Activated CD8-positive, alpha-beta memory T cell treated with anti-CD3 and anti-CD28 coated beads for 4 hours (primary cell): ENCODE measurements around the gene SRSF2.
"Not testable (repeated sequence)": the region's sequence is repeated elsewhere in the genome, so short reads cannot be mapped to it uniquely, and the experiment has no call there.

ENCODE experiments used
- DNase-seq, 2 donors: peaks; one replicate each; pipeline ENCODE4 v3.0.0-alpha.2; 2020; ENCODE audit warnings: low read depth in 2 of 2

SRSF2 gene

GRCh38 chr17:76700617-76701470, 36.3 kb downstream of the SRSF2 start:
- no peak for DNase-seq

DNA sequence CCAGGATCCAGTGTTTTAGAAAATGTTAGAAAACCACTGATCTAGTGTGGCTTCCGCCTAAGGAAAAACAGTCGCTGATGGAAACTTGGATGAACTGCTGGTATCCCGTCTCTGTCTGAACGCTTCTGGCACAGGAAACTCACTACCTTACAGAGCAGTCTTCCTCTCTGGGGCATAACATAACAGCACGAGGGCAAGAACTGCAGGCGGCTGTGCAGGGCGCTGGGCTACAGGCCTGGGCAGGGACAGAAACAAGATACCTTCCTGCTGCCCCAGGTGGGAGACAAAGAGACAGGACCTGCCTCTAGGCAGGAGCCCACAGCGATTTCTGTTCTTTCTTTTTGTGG, 36.9 kb downstream of the SRSF2 start:
- no peak for DNase-seq

- not testable (repeated sequence) for DNase-seq
Observed at GRCh38 chr17:76698466-76698977, 38.6 kb downstream of the SRSF2 start.

GRCh38 chr17:76697702-76698465, 39.2 kb downstream of the SRSF2 start:
- no peak for DNase-seq

DNA sequence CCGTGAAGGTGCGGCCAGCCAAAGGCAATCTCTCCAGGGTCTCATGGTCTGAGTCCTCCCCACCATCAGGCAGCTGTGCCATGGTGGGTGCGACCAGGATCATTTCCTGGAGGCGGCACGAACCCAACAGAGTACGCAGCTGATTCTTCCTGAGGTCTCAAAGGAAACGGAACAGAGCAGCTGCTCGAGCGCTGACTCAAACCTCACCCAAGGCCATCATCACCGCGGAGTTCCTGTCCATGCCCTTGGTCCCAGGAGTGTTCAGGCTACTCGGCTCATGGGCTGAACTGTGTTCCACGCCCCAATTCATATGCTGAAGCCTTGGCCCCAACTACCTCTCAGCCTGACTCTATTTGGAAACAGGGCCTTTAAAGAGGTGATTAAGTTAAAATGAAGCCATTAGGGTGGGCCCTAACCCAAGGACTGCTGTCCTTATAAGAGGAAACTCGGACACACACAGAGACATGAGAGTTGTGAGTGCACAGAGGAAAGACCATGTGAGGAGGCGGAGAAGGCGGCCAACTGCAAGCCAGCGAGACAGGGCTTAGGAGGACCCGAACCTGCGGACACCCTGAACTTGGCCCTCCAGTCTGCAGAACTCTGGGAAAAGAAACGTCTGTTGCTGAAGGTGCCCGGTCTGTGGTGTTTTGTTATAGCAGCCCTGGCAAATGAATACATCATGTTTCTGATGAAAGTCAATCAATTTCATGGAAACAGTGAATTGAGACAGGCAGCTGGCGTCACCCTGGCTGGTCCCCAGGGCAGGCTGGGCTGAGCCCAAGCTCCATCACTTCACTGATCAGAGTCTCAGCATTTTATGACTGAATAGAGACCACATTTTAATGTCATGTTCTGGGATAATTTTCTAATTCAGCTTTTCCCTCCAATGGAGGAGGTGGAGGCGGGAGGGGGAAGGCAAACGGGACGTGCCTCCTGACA, 40.1 kb downstream of the SRSF2 start:
- no peak for DNase-seq

DNA sequence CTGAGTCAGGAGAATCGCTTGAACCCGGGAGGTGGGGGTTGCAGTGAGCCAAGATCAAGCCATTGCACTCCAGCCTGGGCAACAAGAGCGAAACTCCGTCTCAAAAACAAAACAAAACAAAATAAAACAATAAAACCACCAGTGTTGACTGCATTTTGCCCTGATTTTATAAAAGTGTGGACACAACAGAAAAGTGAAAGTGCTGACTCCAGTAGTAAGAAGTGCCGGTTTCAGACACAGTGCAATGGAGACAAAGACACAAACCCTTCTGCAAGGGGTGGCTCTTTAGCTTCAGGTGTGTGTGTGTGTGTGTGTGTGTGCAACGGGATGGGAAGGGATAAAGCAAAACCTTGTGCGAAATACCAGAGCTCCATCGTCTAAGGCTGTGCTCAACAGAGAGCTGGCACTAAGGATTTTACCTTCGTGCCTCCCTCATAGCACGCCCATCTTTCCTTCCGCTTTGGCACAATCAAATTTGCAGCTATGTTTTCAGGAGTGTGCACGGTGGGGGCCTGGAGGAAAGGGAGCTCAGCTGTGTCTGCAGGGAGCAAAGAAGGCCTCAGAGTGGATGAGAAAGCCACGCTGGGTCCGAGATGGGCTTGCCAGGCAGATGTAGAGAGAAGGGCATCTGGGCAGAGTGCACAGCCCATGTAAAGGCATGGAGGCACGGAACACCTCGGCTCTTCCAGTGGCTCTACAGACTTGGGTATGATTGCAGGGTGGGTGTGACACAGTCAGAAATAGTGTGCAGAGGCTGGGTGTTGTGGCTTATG, 41.9 kb downstream of the SRSF2 start:
- no peak for DNase-seq

DNA sequence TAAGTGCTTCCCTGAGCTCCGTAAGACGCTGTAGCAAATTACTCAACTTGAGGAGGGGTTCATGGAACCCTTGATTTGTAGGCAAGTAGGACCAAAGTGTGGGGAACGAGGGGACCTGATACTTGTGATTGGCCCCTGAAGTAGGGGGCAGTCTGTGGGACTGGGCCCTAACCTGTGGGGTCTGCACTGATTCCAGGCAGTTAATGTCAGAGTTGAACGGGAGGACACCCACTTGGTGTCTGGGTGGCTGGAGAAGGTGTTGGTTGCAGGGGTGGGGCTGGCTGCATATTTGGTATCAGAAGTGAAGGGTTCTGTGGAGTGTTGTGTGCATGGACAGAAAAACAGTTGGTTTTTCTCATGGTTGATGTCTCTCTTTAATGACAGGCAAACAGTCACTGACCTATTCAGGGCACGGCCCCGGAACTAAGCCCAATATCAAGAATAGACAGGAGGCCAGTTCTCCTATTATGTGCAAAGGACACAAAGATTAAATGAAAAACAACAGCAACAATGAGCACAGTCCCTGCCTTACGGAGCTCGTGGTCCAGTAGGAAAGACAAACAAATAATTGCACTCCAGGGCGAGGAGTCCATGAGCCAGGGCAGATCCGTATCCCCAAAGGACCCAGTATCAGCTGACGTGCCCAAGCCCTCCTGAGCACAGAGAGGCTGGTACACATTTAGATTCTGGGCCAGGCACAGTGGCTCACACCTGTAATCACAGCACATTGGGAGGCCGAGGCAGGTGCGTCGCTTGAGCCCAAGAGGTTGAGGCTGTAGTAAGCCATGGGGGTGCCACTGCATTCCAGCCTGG, 45.5 kb downstream of the SRSF2 start:
- no peak for DNase-seq

DNA sequence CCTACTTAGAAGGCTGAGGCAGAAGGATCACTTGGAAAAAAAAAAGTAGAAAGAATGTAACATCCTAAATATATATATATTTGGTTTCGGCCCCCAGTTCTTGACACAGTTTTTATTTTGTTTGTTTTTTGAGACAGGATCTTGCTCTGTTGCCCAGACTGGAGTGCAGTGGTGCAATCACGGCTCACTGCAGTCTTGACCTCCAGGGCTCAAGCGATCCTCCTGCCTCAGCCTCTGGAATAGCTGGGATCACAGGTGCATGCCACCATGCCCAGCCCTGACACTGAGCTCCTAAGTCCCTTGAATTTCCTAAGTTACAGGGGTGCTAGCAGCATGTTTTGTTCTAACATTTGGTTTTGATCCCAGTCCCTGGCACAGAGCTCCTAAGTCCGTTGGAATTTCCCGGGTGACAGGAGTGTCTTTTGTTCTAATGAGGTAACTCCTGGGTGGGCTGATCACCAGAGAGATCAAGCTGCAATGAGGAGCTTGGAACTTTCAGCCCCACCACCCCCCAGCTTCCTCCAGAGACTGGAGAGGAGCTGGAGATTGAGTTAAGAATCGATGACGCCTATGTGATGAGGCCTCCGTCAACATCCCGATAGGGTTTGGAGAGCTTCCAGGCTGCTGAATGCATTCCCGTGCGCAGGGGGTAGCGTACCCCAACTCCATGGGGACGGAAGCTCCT, 46.4 kb downstream of the SRSF2 start:
- no peak for DNase-seq

GRCh38 chr17:76689859-76690258, 47.3 kb downstream of the SRSF2 start:
- no peak for DNase-seq

GRCh38 chr17:76688165-76688622, 48.9 kb downstream of the SRSF2 start:
- DNase-seq: no peak

DNA sequence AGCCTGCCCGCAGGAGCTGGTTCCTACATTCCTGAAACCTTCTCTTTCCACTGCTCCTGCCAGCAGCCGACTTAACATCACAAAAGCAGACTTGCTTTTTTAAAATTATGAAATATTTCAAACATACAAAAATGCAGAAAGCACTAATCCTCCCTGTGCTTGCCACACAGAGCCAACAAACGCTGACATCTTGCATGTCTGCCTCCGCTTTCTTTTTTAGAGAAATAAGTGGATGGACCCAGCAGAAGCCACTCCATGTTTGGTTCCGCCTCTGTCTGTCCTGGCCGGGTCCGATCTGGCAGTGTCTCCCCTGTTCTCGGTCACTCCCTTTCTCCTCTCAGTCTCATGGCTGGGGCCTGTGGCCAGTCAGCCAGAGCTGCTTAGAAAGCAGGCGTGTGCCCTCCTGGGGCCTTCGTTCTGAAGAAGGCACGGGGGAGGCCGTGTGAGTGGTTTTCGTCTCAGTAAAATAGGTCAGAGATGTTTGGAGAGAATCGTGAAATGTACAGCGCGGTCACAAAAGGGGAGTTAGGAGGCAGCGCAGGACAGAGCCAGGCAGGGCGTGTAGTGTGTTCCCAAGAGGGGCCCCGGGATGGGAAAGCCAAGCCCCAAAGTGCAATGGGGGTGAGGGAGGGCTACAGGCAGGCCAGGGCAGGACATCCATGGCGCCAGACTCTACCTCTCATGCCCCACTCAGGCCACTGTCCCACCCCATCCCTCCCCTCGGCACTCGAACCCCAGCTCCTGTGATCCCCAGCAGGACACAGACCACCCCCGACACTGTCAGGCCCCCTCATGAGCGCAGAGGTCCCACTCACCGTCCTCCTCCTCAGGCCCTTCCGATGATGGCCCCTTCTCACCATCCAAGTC, 49.6 kb downstream of the SRSF2 start:
- no peak for DNase-seq

GRCh38 chr17:76686538-76687297, 50.4 kb downstream of the SRSF2 start:
- no peak for DNase-seq

DNA sequence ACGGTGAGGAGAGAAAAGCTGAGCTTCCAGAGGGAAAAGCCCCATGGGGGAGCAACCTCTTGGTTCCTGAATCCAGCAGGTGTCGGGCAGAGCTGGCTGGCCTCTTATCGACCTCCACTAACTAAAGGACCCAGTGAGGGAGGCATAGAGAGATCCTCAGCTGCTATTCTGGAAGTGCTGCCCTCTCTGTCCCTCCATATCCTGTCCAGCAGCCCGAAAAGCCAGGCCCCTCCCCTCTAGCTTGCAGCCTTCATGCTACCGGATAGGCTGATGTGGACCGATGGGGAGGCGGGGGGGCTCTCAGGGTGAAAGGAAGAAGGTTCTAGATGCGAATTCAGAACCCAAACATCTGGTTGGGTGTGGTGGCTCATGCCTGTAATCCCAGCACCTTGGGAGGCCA, 51.3 kb downstream of the SRSF2 start:
- no peak for DNase-seq

DNA sequence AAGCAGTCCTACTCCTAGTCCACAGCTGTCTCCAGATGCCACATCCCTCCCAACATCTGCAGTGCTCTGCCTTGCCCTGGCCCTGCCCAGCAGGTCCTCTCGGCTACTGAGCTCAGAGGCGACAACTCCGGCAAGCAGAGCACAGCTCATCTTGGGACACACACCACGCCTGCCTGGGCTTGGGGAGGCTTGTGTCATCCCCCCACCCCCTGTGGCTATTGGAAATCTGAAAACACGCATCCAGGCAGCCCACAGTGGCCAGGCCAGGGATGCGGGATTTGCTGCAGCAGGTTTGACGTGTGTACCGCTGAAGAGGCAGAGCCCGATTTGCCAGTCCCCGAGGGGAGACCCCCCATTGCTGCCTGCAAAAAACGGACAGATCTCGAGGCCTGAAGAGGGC, 51.8 kb downstream of the SRSF2 start:
- DNase-seq: no peak

DNA sequence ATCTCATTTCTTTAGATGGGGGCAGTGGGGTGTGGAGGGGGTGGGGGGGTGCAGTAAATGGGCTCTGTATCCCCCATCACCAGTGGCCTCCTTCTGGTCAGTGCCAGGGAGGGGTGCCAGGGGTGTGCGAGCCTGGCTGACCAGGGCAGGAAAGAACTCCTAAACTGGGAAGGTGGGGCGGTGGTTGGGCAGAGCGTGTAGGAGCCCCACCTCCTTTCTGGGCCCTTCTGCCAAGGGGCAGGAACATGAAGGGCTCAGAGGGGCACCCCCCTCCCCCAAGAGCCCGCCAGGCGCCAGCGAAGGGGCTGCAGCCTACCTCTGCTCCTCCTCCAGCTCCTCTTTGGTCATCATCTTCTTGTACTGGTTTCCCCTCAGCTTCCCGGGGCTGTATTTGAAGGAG, 52.4 kb downstream of the SRSF2 start:
- DNase-seq: no peak
